ENCODE data around the gene RAB3C.

GRCh38 chr5:58649716-58650115 lies 66.8 kb downstream of the RAB3C start:
- TF ChIP-seq OSR1 (CRISPR knock-in tag; IDR thresholded peaks at IDR 0.05) (no peak), ISL1 (CRISPR knock-in tag; IDR thresholded peaks at IDR 0.05) (no peak), BACH2 (CRISPR knock-in tag; IDR thresholded peaks at IDR 0.05; ENCODE audit: borderline replicate concordance) (no peak)
- TF ChIP-seq, protein P1, sequence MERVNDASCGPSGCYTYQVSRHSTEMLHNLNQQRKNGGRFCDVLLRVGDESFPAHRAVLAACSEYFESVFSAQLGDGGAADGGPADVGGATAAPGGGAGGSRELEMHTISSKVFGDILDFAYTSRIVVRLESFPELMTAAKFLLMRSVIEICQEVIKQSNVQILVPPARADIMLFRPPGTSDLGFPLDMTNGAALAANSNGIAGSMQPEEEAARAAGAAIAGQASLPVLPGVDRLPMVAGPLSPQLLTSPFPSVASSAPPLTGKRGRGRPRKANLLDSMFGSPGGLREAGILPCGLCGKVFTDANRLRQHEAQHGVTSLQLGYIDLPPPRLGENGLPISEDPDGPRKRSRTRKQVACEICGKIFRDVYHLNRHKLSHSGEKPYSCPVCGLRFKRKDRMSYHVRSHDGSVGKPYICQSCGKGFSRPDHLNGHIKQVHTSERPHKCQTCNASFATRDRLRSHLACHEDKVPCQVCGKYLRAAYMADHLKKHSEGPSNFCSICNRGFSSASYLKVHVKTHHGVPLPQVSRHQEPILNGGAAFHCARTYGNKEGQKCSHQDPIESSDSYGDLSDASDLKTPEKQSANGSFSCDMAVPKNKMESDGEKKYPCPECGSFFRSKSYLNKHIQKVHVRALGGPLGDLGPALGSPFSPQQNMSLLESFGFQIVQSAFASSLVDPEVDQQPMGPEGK (CRISPR knock-in tag; IDR thresholded peaks at IDR 0.05; ENCODE audit: borderline replicate concordance): no peak

Measured in SK-N-SH treated with all-trans-retinoic acid at 6 μM for 48 hours (cell line).